ENCODE results near the gene SCD5. TPM values are rescaled to one million over a fixed set of nuclear protein-coding genes. Genes with fewer than 3 reads are reported as not detected.

SCD5 gene
- total and polyA plus RNA-seq, 2 donors from 2014 or later, result 41.2 to 55.7 TPM

DNA sequence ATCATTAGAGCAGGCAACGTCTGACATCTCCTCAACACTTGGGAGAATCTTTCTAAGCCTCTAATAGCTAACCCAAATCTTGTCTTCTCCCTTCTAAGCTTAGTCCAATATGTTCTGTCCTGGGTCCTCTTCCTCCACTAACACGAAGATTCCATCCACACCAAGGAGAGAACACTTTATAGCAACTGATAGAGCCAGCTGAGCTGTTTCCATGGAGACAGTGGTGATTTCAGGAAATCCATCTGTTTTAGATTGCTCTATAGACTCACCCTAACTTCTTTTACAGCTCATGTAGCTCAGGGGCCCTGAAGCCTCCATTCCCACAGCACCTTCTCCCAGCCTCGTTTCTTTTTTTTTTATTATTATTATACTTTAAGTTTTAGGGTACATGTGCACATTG lies 37.4 kb downstream of the SCD5 start:
- TF ChIP-seq, protein P1, sequence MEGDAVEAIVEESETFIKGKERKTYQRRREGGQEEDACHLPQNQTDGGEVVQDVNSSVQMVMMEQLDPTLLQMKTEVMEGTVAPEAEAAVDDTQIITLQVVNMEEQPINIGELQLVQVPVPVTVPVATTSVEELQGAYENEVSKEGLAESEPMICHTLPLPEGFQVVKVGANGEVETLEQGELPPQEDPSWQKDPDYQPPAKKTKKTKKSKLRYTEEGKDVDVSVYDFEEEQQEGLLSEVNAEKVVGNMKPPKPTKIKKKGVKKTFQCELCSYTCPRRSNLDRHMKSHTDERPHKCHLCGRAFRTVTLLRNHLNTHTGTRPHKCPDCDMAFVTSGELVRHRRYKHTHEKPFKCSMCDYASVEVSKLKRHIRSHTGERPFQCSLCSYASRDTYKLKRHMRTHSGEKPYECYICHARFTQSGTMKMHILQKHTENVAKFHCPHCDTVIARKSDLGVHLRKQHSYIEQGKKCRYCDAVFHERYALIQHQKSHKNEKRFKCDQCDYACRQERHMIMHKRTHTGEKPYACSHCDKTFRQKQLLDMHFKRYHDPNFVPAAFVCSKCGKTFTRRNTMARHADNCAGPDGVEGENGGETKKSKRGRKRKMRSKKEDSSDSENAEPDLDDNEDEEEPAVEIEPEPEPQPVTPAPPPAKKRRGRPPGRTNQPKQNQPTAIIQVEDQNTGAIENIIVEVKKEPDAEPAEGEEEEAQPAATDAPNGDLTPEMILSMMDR (IDR thresholded peaks at IDR 0.05; ENCODE audit: borderline replicate concordance, extremely low read depth, insufficient read depth), result no peak
- FAIRE-seq, result no peak

DNA sequence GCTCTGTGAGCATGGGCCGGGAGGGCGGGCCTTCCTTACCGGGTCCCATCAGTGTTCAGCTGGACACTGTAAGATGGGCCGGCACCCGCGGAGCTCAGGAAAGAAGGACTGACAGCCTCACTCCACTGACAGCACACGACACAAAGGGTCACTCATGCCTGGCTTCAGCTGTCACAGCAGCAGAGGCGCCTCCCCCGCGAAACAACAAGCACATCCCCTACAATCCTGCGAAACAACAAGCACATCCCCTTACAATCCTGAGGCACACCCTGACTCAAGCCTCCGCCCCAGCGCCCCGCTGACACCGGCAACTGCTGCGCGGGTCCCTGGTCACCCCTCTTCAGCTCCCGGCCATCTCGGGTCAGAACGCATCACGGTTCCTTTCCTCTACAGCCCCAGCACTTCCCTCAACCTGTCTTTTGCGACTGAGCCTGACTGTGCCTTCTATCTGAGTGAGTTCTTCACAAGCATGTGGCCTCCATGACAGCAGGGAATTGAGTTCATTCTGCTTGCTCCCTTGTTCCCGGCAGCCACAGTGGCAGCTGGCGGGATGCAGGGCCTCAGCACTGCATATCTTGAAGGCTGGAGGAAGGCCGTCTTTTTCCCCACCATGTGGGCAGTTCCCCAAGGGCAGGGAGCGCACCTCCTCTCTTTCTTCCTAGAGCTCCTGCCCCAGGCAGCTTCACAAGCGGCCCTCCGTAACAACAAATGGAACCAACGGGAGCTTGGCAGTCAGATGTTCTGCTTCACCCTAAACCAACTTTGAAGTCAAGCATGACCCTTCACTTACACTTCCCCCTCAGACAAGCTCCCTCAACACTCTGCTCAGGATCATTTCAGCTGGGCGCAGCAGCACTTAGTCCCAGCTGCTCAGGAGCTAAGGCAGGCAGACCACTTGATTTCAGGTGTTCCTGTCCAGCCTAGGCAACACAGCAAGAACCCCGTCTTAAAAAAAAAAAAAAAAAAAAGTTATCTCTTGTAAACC lies 39.6 kb downstream of the SCD5 start:
- H3K4me1 ChIP-seq (ENCODE audit: control insufficient read depth in 2 of 3, insufficient read depth in 2 of 3, low read depth in 1 of 3, low read length in 3 of 3), result no peaks in the 10 kb centered on the region
- intact Hi-C loops (cut with DNase I), result no loop called here
- H3K4me3 ChIP-seq (ENCODE audit: low read length in 3 of 3), result no peak overlapping the region
- H3K27me3 ChIP-seq (ENCODE audit: control insufficient read depth, insufficient read depth, low read length), result no peaks in the 10 kb centered on the region
- FAIRE-seq (no peak), DNase-seq (peak in 3 of 5 donors; percentile 50 to 72 (median 62))
- no peaks in the 10 kb centered on the region for H3K36me3 ChIP-seq (ENCODE audit: control insufficient read depth in 2 of 3, insufficient read depth in 3 of 3, low read length in 3 of 3)
- no peaks in the 10 kb centered on the region for H3K9me3 ChIP-seq (ENCODE audit: control insufficient read depth in 2 of 3, insufficient read depth in 1 of 3, low read length in 3 of 3)
- TF ChIP-seq, protein P1 (IDR thresholded peaks at IDR 0.05; ENCODE audit: borderline replicate concordance, extremely low read depth, insufficient read depth), result no peak
- H3K27ac ChIP-seq (ENCODE audit: low read depth in 2 of 2, low read length in 2 of 2), result no peak overlapping the region
- H3K9ac ChIP-seq (ENCODE audit: low read length in 3 of 3), result no peak overlapping the region

More for the DNA sequence above, 37.4 kb downstream of the SCD5 start:
- no peak for DNase-seq
- Histone ChIP-seq H3K27ac (ENCODE audit: low read depth in 2 of 2, low read length in 2 of 2) (no peak overlapping the region), H3K4me3 (ENCODE audit: low read length in 3 of 3) (no peak overlapping the region), H3K9ac (ENCODE audit: low read length in 3 of 3) (no peak overlapping the region), H3K36me3 (ENCODE audit: control insufficient read depth in 2 of 3, insufficient read depth in 3 of 3, low read length in 3 of 3) (no peaks in the 10 kb centered on the region), H3K9me3 (ENCODE audit: control insufficient read depth in 2 of 3, insufficient read depth in 1 of 3, low read length in 3 of 3) (peaks cover 0 to 5% (median 3%) of the 10 kb centered on the region in 3 donors), H3K27me3 (ENCODE audit: control insufficient read depth, insufficient read depth, low read length) (no peaks in the 10 kb centered on the region), H3K4me1 (ENCODE audit: control insufficient read depth in 2 of 3, insufficient read depth in 2 of 3, low read depth in 1 of 3, low read length in 3 of 3) (no peaks in the 10 kb centered on the region)
- intact Hi-C loops (cut with DNase I), result no loop called here

DNA sequence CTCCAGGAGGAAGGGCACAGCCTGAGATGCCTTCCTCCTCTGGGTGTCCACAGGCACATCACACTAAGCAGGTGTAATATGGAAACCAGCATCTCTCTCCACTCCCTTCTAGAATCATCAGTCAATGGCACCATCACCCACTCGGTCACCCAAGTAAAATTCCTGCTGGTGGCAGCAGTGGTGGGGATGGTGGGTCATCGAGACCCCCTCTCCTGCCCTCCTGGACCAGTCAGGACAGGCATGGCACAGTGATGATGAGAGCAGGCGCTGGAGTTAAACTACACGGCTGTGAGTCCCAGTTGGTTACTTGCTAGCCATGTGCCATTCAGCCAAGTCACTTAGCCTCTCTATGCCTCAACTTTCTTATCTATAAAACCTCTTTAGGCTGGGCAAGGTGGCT lies 42.5 kb downstream of the SCD5 start:
- no peaks in the 10 kb centered on the region for H3K27me3 ChIP-seq (ENCODE audit: control insufficient read depth, insufficient read depth, low read length)
- no peaks in the 10 kb centered on the region for H3K36me3 ChIP-seq (ENCODE audit: control insufficient read depth in 2 of 3, insufficient read depth in 3 of 3, low read length in 3 of 3)
- H3K4me3 ChIP-seq (ENCODE audit: low read length in 3 of 3), result no peak overlapping the region
- no peak for DNase-seq
- H3K9ac ChIP-seq (ENCODE audit: low read length in 3 of 3), result no peak overlapping the region
- intact Hi-C loops (cut with DNase I), result no loop called here
- no peaks in the 10 kb centered on the region for H3K9me3 ChIP-seq (ENCODE audit: control insufficient read depth in 2 of 3, insufficient read depth in 1 of 3, low read length in 3 of 3)
- H3K4me1 ChIP-seq (ENCODE audit: control insufficient read depth in 2 of 3, insufficient read depth in 2 of 3, low read depth in 1 of 3, low read length in 3 of 3), result peaks cover 0 to 5% (median 0%) of the 10 kb centered on the region in 3 donors
- H3K27ac ChIP-seq (ENCODE audit: low read depth in 2 of 2, low read length in 2 of 2), result no peak overlapping the region
- no peak for FAIRE-seq
- TF ChIP-seq, protein P1 (IDR thresholded peaks at IDR 0.05; ENCODE audit: borderline replicate concordance, extremely low read depth, insufficient read depth), result no peak
